Measurements from ENCODE around the gene TSC22D1.
"Not testable (repeated sequence)": the region's sequence is repeated elsewhere in the genome, so short reads cannot be mapped to it uniquely, and the experiment has no call there.

TSC22D1 gene

DNA sequence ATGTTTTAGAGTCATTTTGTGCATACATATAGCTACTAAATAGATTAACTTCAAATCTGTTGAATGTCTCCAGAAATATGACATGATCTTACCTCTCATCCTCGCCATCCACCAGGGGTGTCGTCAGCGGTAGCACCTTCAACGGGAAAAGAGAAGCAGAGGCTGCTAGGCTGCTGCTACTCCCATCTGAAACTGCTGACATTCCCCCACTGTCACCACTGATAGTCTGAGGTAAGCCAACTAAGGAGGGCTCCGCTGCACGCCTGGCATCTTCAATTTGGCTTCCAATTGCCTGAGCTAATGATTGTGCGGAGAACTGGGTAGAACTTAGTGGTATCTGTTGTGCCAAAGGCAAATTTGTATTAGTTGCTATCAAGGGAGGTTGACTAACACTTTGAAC lies 3.1 kb downstream of the TSC22D1 start:
- DNase-seq (ENCODE audit: low spot score): no peak

DNA sequence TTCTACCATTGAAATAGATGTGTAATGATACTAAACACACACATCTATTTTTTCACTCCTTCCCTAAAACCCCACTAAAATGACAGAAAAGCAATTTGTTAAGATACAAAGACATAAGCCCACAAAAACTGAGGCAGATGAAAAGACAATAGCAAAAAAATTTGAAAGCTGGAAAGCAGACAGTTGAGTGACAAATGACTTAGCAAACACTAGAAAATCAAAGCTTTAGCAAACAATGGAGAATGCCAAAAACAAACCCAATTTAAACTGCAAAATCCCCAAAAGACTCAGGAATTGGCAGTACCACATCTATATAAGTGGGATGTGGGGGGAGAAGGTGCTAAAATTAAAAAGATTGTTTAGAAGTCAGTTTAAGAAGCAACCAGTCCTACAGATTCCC lies 9.5 kb downstream of the TSC22D1 start:
- no peak for DNase-seq (ENCODE audit: low spot score)

DNA sequence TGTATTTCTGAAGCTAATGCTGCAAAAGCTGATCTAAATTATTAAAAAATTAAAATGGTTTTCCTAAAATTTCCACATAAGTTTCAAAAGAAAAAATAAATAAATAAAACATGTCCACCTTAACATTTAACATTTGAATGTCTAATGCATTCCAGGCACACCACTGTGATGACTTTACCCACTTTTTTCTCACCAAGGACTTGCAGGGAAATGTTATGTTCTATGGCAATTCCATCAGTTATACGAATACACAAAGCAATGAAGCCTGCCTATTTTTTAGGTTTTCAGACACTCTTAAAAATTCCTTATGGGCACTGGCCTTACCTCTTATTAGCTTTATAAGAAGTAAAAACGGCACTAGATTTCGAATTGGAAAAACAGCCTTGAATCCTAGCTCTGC lies 10.2 kb downstream of the TSC22D1 start:
- no peak for DNase-seq (ENCODE audit: low spot score)

DNA sequence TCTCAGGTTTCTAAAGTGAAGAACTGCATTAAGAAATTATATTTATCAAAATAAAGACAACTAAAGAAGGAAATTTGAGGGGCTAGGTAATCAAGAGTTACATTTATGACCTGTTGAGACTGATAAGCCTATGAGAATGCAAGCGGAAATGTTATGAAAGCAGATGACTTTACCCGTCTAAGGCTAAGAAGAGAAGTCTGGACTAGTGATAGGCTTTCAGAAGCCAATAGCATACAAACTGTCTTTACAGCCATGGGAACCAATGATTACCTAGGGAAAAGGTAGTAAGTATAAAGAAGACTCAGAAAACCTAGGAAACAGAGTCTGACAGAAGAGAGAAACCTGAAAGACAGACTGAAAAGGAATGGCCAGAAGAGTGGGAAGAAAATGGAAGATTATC lies 11.2 kb downstream of the TSC22D1 start:
- DNase-seq (ENCODE audit: low spot score): no peak

DNA sequence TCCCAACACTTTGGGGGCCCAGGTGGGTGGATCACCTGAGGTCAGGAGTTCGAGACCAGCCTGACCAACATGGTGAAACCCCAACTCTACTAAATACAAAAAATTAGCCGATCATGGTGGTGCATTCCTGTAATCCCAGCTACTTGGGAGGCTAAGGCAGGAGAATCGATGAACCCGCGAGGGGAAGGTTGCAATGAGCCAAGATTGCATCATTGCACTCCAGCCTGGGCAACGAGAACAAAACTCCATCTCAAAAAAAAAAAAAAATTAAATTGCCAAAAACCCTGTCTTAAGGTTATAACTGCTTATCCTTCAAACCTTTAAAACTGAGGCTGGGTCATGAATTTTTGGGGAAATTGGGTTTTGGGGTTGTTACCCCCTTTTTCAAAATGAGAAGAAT lies 13.3 kb downstream of the TSC22D1 start:
- DNase-seq (ENCODE audit: low spot score): not testable (repeated sequence)

DNA sequence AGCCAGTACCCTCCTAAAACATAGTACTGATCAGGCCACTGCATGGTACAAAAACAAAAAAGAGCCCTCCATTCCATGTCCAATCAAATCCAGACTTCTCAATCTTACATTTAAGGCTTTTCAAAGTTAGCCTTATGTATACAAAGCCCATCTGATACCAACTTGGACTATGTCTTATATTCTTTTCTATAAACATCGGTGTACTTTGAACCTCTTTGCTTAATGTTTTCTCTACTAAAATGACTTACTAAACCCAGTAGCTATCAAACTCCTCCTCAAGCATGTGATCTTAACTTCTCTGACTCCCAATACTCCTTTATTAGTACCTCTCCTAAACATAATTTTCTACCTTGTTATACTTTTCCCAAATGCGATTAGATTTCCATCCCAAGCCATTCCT lies 14.8 kb downstream of the TSC22D1 start:
- no peak for DNase-seq (ENCODE audit: low spot score)

DNA sequence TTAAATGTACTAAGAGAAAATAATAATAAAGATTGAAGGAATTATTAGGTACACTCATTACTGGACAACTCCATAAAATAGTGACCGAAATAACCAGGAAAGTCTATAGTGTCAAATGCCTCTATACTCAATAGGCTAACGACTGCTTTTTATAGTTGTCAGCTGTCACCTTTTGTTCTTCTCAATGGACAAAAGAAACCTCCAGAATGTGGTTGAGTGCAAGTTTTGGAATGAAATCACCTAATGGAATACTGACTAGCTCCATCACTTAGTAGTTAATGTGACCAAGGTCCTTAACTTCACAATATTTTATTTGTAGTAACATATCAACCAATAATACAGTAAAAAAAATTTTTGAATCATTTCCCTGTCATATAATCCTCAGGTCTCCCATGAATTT lies 18.1 kb downstream of the TSC22D1 start:
- DNase-seq (ENCODE audit: low spot score): no peak

DNA sequence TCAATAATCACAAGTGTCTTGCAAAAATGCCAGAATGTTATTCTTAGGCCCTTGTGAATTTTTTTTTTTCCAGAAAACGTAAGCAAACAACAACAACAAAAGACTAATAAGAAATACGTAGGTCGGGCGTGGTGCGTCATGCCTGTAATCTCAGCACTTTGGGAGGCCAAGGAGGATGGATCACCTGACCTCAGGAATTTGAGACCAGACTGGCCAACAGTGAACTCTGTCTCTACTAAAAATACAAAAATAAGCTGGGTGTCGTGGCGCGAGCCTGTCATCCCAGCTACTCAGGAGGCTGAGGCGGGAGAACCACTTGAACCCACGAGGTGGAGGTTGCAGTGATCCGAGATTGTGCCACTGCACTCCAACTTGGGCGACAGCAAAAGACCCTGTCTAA lies 20.9 kb downstream of the TSC22D1 start:
- DNase-seq (ENCODE audit: low spot score): no peak

DNA sequence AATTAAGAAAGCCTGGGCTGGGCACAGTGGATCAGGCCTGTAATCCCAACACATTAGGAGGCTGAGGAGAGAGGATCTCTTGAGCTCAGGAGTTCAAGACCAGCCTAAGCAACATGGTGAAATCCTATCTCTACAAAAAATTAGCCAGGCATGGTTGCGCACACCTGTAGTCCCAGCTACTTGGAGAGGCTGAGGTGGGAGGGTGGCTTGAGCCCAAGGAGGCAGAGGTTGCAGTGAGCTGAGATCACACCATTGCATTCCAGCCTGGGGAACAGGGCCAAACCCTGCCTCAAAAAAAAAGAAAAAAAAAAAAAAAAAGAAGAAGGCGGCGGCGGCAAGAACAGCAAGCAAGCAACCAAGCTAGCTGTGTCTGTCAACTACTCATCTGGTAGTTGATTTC lies 26.7 kb downstream of the TSC22D1 start:
- DNase-seq (ENCODE audit: low spot score): no peak

DNA sequence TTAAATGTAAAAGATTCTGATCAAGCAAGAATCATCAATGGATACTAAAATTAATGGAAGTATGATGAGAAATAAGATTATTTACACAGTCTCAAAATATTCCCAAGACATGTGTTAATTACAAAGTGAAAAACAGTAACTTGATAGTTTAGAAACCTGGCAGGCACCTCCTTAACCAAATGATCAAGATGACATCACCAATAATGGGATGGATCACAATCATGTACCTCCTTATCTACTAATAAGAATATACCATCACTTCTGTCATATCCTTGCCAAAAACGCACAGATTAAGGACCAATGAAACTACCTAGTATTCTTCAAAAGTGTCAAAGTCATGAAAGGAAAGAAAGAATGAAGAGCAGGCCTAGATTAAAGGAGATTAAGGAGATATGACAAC lies 30.0 kb downstream of the TSC22D1 start:
- DNase-seq (ENCODE audit: low spot score): no peak

DNA sequence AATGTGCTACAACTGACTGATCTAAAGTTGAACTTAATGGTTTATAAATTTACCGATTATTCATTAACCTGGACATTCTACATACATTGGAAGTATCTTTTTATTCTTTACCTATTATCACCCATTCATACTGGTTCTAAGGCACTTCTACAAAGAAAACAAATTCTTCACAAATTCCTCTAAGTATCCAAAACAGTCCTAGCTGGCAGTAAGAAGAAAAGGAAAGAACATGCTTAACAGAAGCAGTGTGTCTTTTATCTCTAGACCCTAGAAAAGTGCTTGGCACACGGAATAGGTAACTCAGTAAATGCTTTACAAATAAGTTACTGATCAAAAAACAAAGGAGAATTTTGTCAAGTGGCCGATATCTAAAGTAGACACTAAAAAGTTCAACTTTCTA lies 32.8 kb downstream of the TSC22D1 start:
- DNase-seq (ENCODE audit: low spot score): no peak

DNA sequence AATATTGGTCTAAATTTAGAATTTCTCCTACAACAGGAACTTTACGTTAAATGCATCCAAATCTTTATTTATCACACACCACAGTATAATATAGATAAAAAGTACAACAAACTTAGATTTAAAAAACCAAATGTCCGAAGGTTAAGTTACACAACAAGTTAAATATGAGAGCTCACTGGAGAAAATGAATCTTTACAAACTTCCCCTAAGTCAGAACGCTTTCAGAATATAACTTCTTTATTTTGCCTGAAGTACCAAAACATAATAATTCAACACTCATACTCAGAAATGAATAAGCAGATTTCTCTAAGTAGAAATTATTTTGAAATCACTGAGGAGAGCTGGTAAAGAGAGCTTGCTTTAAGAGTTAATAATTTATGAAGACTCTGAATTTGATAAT lies 33.8 kb downstream of the TSC22D1 start:
- DNase-seq (ENCODE audit: low spot score): no peak

DNA sequence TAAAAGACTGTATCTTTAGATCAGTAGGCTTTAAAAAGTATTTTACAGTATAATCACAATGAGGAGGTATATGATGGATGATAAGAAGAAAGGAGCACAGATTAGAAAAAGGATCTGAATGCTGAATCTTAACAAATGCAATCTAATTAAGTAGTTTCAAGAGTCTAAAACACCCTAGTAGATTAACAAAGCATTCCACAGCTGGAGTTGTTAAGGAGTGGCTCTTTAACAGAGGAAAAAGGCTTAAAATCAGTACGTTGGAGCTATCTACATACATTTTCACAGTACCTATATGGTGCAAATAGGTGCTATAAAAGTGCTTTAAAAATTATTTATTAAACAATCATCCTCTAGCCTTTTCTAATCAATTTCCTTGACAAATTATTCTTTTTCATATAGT lies 34.5 kb downstream of the TSC22D1 start:
- no peak for DNase-seq (ENCODE audit: low spot score)

DNA sequence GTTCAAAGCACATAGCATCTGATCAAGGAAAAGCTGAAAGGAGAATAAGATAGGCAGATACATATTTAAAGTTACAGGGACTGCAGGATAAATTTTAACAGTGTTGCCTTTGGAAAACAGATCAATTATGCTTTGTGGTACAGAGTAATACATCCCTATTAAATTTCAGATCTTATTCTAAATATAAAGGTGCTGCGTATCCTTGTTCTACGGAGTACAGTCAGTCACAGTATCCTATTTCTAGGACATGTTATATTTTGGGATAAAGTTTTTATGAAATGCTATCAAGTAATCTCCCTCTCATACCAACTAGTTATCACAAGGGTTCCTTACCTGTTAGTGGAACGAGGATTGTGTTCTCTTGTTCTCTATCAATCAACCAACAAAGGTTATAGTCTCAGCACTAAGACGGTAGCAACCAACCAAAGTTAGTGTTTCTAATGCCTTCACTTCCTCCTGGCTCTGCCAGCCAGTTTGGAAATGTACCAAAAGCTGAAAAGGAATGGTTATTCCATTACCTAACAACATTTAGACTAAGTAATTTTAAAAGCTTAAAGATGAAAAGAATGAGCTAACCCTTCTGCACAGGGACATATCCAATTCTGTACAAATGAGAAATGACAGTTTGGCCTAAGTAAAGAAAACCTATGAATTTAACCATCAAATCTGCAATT lies 35.2 kb downstream of the TSC22D1 start:
- DNase-seq (ENCODE audit: low spot score): no peak

DNA sequence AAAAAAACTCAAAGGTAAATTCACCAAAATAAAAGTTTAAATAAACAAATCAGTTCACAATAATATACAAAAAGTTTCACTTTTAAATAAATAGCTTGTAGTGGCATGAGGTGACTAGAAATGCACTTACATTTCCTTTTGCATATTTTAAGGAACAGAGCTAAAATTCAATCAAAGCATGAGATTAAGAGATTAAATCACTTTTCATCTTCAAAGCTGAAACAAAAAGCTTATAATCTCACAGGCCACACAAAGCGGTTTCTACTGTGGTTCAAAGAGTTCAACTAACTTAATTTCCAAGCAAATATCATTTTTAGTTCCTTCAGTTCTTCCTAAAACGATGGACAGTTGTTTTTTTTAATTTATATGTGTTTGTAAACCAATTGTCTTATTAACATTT lies 38.9 kb downstream of the TSC22D1 start:
- DNase-seq (ENCODE audit: low spot score): no peak

DNA sequence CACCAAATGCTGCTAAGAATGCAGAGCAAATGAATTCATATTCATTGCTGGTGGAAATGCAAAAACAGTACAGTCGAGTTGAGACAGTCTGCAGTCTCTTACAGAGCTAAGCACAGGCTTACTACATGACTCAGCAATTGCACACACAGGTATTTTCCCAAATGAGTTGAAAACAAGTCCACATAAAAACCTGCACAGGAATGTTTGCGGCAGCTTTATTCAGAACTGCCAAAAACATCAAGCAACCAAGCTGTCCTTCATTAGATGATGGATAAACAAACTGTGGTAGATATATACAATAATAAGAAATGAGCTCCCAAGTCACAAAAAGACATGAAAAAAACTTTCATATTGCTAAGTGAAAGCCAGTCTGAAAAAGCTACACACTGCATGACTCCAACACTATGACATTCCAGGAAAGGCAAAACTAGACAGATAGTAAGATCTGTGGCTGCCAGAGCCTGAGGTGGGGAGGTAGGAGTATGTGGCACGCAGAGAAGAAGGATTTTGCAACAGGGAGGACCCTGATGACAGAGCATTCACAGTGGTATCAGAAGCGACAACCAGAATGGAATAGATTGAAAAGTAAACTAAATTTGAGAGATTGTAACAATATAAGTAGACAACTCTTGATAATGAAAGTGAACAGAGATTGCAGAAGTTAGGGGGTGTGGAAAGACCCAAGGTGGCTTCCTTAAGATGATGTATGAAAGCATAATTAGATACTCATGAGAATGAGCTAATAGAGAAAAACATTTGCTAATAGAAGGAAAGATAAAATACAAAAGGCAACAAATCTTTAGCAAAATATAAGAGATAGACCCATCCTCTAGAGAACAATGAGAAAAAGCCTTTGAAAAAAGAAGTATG lies 52.7 kb downstream of the TSC22D1 start:
- DNase-seq (ENCODE audit: low spot score): peak; percentile 11

DNA sequence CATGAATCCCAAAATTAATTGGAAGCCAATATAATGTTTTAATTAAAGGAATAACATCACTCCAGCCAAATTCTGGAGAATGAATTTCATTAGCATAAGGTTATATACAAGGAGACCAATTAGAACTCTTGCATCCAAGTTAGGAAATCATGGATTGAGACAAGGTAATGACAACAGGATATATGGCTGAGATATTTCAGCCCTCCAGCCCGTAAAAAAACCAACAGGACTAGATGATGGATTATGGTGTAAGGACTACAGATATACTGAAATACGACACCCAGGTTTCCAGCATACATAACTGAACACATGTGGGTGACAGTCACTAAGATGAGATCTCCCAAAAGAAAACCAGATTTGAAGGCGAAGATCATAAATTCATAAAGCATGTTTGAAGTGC lies 56.5 kb downstream of the TSC22D1 start:
- DNase-seq (ENCODE audit: low spot score): no peak

DNA sequence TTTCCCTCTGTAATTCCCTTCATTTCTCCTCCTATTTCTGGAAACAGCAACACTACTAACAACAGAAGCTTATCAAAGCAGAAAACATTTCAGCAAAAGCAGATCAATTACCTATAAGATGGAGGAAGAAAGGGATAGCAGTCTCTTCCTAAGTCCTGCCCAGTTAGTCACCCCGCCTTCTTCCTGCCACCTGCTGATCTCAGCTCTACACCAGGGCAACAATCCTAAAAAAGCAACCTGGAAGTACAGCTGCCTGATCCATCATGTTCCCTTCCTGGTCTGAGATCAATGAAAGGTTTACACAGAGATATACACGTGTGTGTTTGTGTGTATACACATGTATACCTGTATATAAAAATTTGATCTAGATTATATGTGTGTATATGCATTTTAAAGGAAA lies 59.4 kb downstream of the TSC22D1 start:
- no peak for DNase-seq (ENCODE audit: low spot score)

DNA sequence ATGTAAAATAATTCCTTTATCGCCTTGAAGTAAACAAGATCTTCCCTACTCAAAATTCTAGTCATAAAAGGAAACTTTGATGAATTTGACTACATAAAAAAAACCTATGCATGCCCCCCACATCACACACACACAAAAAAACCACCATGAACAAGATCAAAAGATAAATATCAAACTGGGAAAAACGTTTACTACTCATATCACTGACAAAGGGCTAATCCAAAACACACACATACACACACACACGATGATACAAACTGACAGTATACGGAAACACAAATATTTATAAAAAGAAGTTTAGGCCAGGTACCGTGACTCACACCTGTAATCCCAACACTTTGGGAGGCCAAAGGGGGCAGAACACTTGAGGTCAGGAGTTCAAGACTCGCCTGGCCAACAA lies 61.9 kb downstream of the TSC22D1 start:
- no peak for DNase-seq (ENCODE audit: low spot score)

DNA sequence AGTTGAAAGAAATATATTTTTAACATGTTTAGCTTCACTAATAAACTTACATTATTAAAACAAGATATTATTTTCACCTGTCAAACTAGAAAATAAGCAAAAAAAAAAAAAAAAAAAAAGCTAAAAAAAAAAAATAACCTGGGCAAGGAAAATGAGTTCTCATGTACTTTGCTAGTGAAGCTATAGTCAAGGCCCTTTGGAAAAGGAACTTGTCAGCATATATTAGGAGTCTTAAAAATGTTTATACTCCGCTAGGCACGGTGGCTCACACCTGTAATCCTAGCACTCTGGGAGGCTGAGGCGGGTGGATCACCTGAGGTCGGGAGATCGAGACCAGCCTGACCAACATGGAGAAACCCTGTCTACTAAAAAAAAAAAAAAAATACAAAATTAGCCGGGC lies 66.3 kb downstream of the TSC22D1 start:
- DNase-seq (ENCODE audit: low spot score): not testable (repeated sequence)

DNA sequence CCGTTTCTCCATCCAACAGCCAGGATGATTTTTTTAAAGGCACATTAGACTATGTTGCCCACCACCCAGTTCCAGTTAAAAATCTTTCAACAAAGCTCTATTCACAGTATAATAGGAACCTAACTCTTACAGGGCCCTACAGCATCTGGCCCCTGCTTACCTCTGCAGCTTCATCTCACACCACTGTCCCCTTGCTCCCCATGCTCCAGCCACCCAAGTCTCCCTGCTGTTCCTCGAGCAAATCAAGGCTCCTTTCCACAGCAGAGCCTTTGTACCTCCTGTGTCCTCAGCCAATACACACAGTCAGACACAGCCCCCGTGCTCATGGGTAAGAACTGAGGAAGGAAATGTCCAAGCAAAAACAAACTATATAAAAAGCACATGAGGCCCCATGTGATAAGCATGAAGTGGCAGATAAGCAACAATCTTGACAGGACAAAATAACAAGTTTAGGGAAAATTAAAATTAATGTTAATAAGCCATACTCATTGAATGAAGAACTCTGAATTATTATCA lies 67.5 kb downstream of the TSC22D1 start:
- no peak for DNase-seq (ENCODE audit: low spot score)

DNA sequence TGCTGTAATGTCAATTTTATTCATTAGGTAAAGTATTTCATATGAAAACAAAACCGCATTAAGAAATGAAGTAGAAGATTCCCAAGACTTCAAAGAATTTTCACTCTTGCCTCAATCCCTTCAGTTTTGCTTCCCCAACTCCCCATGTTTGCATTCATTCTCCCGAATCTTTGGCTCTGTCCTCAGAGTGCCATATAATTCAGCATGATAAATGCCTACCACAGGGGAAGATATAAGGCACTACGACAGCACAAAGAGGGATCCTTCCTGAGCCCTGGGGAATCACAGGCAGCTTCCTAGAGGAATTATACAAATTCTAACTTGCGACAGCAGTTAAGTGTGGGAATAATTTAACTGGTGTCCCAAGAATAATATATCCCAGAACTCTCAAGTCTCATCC lies 68.5 kb downstream of the TSC22D1 start:
- DNase-seq (ENCODE audit: low spot score): no peak

DNA sequence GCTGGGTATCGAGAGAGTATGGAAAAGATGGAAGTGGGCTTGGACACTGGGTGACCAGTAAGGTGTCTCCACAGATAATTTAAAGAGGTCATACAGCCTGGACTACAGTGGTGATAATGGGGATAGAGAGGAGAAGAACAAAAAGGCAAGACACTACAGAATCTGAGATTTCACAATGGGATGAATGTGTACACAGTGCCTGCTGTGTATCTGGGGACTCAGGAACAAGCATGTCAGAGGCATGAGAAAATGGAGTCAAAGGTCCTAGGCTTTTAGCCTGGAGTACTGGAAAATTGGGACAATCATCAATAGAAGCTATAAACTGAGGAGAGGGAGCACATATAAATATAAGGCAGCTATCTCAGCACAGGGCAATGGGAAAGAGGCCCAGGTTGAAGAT lies 69.4 kb downstream of the TSC22D1 start:
- DNase-seq (ENCODE audit: low spot score): no peak

DNA sequence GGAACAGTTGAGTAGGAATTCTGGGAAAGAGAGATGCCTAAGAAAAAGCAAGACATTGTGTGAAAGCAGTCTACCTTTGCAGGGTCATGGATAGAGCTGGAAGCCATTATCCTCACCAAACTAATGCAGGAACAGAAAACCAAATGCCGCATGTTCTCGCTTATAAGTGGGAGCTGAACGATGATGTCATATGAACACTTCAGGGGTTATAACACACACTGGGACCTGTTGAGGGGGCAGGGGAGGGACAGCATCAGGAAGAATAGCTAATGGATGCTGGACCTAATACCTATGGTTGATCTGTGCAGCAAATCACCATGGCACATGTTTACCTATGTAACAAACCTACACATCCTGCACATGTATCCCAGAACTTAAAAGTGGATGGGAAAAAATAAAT lies 69.9 kb downstream of the TSC22D1 start:
- no peak for DNase-seq (ENCODE audit: low spot score)
